Loucy (cell line): ENCODE data around the gene SIAH2.

ENCODE experiments used
- EZH2phosphoT487 ChIP-seq: fragments of 200-600 bp; IDR thresholded peaks from 2 replicates; pipeline ENCODE4 v1.6.1; 2018; ENCODE audit warnings: antibody characterized with exemption, mild to moderate bottlenecking, moderate library complexity, borderline replicate concordance
- TF ChIP-seq, protein P1 (sequence below): fragments of 200-600 bp; sonication (generic); conservative IDR thresholded peaks from 2 replicates; pipeline ENCODE4 v1.5.1; 2014; ENCODE audit warnings: mild to moderate bottlenecking, antibody characterized with exemption, low read length

DNA sequence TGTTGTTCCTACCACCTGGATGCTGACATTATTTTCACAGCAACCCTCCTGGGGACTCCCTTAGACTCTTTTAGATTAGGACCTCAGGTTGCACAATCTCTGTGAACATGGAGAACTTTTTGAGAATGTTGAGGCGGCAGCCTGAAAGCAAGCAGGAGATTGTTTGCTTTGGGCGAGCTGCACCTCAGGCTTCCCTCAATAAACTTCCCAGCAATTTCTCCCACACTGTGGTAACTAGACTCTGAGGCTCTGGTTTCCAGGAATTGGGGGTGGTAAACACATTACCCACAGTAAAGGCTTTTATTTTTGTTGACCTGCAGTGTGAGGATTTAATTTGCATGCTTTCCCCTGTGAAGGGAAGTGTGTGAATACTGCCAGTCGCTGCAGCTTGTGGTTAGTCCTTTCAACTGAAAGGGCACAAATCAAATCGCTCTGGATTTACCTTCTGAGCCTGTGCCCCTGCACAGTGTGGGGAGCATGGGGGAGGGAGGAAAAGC is 35.2 kb upstream of the SIAH2 start:
- TF ChIP-seq, protein P1, sequence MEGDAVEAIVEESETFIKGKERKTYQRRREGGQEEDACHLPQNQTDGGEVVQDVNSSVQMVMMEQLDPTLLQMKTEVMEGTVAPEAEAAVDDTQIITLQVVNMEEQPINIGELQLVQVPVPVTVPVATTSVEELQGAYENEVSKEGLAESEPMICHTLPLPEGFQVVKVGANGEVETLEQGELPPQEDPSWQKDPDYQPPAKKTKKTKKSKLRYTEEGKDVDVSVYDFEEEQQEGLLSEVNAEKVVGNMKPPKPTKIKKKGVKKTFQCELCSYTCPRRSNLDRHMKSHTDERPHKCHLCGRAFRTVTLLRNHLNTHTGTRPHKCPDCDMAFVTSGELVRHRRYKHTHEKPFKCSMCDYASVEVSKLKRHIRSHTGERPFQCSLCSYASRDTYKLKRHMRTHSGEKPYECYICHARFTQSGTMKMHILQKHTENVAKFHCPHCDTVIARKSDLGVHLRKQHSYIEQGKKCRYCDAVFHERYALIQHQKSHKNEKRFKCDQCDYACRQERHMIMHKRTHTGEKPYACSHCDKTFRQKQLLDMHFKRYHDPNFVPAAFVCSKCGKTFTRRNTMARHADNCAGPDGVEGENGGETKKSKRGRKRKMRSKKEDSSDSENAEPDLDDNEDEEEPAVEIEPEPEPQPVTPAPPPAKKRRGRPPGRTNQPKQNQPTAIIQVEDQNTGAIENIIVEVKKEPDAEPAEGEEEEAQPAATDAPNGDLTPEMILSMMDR = no peak
- TF ChIP-seq EZH2phosphoT487 = no peak
